GM21528 (cell line): ENCODE data around the gene KCNH8.

Experiments
- ATAC-seq: cut with Tn5 transposase; IDR thresholded peaks from one replicate; pipeline ENCODE4 v1.9.1; 2021; ENCODE audit warnings: mild to moderate bottlenecking, moderate library complexity; ENCODE audit not compliant: unreplicated experiment, low FRiP score

KCNH8 gene

DNA sequence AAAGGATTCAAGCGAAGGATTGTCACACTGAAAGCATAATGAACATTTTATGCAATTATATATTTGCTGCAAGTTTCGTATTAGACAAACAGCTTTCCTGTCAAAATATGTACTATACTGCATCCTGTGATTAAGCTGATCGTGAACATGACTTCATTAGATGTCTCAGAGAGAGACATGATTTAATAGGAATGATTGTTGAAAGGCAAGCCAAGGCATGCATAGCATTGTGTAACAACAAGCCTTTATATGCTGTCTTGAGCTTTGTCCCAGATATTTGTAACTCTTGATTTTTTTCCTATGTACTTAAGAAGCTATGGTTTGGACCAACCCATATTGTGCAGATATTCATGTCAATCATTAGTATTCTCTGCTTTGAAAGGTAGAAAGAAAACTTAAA lies 309.1 kb downstream of the KCNH8 start:
- no peak for ATAC-seq

DNA sequence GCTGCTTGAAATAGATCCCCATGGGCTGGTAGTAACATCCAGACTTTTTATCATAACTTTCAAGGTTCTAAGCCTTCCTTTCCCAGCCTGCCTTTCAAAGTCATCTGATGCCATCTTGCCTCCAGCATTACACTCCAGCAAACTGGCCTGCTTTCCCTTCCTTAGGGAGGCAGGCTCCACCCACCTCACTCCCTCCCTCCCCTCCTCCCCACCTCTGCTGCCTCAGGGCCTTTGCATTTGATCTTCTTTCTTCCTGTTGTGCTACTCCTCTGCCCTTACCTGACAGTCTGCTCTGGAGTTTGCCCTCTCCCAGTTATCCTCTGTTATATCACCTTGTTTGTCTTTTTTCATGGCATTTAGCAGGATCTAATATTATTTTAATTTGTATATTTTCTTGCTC lies 319.5 kb downstream of the KCNH8 start:
- no peak for ATAC-seq

DNA sequence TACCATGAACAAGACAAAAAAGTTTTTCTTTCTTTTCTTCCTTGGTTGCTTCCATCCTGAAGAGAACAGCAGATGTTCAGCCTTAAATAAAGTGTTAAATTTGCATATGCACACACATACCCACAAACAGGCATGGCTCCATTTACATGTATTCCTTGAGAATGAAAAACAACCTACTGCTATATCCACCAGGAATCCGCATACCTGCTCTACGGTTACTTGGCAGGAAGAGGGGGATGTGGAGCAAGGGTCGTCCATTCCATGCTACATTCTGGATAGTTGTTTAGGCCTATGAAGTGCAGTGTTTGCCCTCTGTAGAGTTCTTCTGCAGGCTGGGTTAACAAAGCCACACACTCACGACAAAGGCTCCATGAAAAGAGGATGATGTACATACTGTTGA lies 322.8 kb downstream of the KCNH8 start:
- no peak for ATAC-seq

DNA sequence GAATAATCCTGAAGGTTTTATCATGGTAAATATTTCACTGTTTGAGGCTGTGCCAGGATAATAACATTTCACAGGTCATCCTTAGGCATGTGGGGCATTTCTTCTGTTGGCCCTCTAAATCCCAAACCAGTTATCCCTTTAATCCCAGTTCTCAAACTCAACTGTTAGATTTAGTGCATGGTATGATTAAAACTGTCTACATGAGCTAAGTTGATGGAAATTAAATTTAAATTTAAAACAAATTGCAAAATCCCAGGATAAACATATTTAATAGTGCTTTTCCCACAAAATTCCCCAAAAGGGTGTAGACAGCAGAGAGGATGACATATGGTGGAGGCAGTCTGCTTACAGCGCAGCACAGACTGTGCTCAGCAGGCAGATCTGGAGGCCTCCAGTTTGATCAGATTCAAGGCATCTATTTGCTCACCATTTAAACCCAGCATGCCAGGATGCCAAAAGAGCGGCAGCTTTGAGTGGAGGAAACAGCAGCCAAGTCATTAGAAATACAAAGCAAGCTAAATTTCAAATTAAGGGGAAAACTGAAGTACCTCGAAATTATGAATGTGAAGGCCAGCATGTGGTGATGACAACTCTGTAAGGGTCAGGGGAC lies 325.8 kb downstream of the KCNH8 start:
- ATAC-seq = no peak

DNA sequence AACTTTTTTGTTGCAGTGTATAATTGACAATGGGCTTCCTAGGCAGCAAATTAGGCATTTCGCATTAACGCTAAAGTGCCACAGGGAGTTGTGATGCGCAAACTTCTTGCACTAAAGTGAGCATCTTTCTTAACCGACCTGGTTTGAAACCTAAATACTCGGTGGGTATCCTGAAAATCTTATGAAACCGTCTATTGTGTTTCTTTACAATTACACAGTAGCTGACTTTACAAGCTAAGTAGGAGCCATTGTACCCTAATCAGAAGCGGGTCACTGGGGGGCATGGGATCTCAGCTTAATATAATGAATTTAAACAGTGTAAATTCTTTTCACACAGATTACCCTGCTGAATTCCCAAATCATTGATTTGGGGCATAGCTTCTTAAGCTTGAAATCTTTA lies 328.0 kb downstream of the KCNH8 start:
- ATAC-seq = no peak

DNA sequence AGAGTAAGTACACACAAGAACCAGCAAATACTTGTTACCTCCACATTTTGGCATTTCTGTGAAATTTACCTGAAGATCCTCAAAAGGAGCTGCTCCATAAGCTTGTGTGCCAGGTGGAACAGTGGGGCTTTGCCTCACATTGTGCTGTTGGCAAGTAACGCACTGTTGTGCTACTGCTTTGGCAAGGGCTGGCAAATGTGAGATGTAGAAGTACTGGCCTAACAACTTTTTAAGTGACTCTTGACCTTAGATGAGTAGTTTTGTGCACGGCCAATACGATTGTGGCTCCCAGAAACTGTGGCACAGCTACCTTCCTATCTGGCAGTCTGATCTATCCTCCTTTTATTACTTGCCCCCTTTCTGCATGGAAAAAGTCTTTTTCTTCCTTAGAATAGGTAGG lies 337.0 kb downstream of the KCNH8 start:
- no peak for ATAC-seq

DNA sequence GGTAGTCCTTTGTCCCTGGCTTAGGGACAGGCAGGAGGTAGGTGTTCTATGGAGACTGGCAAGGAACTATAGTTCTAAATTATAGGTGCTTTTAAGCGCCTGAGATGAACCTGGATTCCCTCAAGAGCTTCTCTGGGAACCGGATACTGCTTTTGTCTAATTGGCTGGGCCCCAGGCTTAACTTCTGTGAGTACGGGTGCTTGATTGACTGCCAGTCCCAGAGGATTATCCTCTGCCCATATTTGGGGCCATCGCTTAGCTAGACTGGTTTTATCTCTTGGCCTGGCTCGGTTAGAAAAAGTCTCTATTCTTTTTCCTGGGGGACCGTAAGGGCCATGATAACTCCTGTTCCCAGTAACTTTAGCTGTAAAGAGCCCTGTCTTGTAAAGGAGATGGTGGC lies 339.1 kb downstream of the KCNH8 start:
- no peak for ATAC-seq

DNA sequence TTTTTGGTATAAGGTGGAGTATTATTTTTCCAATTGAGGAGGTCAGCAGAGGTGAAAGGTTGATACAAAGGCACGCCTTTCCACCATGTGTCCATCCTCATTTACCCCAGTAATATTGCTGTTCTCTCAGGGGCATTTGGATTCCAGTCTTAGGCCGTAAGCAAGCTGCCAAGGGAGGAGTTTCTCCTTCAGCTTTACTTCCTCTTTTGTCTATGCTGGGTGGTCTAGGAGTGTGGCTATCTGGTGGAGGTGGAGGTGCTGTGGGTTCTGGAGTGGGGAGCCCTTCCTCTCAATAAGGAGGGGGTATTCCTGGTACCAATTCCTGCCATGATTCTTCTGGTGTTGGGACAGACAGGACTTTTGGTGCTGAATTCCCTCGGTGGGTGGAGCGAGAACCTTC lies 340.6 kb downstream of the KCNH8 start:
- ATAC-seq = no peak

DNA sequence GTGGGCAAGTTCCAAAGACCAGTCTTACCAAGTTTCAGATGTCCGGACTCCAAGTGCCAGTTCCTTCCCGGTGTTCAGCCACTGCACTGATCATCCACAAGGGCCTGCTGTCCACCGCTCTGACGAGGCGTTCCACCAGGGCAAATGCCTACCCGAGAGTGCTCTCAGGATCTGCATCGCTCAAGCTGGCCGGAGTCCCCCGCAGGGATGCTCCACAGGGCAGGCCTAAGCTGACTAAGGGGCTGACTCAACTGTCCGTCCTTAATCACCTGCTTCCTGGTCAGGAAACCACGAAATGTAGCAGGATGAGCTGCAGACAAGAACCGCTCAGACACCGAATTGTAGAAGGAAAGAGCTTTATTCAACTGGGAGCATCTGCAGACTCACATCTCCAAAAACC lies 341.6 kb downstream of the KCNH8 start:
- ATAC-seq = no peak

DNA sequence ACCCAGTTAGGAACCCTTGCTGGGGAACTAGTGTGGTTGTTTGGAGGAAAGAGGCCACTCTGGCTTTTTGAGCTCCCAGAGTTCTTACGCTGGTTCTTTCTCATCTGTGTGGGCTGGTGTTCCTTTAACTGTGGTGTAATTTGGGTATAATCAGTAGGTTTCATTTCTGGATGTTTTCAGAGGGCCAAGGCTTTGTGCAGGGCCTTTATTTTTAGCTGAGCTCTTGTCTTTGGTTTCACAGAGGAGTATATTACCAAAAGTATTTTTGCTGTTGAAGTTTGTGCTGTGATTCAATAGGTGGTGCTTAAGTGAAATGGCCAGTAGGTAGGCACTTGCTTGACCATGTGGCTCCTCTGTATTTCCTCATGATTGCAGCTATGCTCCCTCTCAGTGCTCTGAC lies 357.9 kb downstream of the KCNH8 start:
- ATAC-seq = no peak

DNA sequence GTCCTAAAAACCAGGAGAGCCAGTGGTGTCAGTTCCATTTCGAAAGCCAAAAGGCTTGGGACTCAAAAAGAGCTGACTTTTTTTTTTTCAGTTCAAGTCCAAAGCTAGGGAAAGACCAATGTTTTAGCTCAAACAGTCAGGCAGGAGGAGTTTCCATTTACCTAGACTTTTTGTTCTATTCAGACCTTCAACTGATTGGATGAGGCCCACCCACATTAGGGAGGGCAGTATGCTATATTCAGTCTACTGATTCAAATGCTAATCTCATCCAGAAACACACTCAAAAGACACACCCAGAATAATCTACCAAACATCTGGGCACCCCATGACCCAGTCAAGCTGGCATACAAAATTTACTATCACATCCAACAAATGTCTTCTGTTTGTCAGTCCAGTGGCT lies 374.0 kb downstream of the KCNH8 start:
- no peak for ATAC-seq

DNA sequence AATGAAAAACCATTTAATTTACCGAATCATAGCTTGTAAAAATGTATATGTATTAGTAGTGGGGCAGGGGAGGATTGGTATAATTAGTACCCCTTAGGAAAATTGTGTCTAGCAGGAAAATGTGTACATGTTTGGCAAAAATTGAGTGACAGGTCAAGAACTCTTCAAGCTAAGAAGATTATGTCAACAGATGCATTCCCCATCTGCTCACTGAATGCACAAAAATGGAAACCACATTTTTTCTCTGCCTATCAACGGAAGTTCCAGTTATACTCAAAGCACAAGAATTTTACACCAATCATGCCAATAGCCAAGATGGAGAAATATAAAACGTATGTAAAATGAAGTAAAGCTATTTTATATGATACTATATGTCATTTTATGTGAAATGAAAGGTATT lies 377.8 kb downstream of the KCNH8 start:
- ATAC-seq = no peak

DNA sequence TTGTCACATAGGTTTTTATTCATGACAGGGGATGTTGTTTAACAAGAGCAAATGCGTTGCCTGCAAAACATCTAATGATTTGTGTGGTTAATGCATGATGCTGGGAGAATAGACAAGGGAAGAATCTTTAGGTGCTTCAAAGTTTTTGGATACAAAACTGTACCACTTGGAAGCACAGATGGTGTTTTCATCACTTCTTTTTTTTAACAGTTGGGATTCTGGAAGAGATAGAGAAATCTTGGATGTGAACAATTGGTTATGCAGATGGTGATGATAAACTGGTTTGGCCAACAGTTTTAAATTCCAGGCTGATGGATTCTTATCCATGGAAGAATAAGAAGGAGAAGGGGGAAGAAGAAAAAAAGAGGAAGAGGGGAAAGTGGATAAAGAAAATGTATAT lies 379.4 kb downstream of the KCNH8 start:
- no peak for ATAC-seq

DNA sequence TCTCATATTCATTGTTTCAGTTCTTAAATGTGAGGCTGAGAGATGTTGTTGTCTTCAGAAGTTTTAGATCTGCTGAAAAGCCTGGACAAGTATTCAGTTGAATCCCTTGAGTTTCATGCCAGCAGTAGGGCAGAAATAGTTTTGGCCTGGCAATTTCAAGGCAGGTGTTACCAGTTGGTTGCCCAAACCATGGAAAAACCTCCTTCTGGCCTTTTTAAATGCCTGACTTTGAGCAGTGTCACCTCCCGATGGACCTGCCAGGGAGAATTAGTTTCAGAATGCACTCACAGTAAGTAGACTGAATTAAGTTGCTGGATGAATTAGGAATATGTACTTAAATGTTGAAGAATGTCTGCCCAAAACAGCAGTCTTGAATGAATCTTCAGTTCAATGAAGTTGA lies 383.1 kb downstream of the KCNH8 start:
- no peak for ATAC-seq

DNA sequence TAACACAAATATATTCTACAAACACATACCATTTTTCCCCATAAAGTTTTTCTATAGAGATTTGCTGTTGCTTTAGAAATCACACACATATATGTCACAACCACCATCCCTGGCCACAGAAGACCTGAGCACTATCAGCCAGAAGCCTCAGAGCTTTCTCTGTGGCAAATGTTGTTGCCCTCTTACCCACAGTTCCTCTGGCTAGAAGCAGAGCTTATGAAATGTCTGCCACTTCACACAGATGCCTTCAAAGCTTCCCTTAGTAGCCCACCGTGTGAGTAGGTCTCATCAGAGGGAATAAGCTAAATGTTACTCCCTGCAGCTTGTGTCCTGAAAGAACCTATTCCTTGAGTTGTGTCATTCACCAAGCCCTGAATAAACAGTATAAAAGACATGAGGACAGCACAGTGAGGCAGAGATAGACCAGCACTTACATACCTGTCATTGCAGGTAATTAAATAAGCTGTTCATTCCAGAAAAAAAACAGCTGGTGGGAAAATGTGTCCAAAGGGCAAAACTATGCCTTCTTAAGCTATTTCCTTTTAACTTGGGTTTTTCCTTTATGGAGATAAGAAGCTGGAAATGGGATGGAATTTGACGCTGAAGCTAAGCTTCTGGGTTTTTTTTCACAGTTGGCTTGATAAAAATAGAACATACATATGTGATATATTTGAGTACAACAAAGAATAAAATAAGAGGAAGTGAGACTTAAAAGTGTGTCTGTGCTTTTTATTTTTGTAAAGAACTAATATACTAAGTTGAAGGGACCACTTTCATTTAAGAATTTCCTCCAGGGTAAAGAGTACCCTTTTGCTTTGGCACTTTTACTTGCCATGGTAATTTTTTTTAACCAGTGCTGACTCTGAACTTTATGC lies 391.4 kb downstream of the KCNH8 start:
- ATAC-seq = peak; percentile 75

DNA sequence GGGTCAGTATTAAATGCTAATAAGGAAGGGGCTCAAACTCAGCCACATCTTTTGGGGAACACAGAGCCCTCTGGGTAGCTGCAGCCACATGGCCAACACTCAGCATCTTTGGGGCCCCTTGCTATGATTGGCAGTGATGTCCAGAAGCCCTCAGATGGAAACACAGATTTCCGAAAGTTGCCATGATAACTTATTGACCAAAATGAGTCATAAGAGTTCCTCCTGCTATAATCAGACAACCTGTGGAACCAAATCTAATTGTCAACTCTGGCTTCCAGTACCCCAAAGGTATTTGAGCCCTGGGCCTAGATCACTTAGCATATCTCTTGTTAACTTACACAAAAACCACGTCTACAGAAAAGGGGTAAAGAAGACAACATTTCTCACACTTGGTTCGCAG lies 392.2 kb downstream of the KCNH8 start:
- peak; percentile 44 for ATAC-seq

DNA sequence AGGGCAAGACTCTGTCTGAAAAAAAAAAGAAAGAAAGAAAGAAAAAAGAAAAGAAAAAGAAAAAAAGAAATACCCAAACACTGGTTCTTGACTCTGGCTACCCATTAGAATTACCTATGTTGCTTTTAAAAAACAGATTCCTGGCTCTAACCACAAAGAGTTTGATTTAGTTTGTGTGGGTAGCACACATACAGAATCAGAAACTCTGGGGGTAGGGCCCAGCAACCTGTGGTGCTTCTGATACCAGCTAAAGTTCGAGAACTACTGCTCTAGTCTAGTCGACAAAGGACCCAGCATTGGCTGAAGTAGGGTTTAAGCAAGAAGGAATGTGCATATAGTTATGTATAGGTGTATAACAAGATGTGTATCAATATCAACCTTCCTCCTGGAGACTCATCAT lies 393.0 kb downstream of the KCNH8 start:
- ATAC-seq = no peak

DNA sequence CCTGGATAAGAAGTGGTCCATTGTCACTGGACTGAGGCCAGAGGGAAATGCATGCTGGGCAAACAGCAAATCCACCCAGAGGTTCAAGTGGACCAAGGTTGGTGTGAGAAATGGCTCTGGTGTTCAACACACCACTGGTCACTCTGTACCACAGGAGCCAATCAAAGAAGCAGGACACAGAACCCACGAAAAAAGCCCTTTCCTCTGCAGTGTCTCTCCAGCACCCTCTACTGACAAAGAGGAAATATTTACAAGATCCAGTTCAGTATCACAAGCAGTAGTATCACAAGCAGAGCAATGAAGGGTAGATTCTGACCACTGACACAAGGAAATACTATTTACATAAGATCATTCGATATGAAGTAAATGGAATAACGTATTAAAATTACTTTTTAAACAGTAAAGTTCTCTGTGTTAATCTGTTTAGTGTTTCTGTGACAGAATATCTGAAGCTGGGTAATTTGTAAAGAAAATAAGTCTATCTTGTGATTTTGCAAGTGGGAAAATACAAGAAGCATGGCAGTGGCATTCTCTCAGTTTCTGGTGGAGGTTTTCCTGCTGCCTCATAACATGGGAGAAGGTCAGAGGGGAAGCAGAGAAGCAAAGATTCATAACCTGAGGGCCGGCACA lies 395.0 kb downstream of the KCNH8 start:
- peak; percentile 45 for ATAC-seq

DNA sequence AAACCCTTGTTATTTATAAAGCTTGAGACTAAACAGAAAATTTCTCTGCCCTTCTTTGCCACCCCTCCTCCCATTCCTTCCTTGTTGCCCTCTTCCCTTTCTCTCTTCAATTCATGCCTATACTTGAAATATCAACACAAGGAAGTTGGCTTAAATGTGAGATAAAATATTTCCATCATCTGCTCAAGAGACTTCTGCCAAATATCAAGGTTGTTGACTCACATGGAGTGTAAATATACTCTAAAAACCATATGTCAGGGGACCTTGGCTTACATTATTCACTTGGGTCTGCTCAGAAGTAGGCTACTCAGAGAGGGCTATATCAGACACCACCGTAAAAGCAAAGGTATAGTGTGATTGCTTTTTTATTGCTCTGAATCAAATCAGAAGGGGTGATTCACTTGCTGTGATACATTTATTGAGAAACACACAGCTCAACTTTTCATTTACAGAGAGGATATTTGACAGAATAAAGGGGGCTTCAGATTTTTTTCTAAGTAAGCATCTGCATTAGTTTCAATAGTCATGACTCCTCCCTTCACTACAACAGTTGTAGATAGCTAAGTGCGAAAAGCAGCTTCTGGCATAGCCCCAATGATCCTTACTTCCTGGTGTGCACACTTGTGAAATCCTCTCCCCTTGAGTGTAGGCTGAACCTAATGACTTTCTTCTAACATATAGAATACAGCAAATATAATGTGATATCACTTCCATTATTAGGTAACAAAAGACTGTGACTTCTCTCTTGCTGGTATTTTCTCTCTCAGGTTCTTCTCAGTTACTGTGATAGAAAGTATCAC lies 399.6 kb downstream of the KCNH8 start:
- no peak for ATAC-seq

DNA sequence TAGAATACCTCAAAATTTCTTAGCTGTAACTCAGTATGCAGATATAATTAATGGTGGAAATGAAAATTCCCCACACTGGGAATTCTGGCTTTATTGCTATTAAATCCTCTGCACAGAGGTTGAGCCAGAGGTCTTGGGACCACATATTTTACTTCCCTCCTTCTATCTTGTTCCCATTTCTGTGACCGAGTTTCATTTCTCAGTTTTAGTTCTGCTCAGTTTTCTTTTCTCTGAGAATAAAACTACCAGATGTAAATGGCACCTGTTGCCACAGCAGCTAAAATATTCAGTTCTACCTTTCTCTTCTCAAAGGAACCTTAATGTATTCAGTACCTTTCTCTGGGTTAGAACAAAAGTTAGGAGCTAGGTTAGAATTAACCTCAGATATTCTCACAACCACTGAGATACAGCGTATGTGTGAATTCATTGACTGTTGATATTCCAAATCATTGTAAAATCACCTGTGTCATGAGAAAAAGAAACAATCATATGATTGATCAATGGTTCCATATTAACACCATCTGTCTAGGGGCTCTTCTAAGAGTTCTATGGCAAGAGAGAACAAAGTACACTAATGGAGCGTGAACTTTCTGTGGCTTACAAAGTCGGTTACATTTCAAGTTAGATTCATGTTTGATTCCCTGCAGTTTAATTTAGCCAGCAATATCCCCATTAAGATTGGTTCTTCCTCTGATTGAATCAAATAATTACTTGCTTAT lies 411.6 kb downstream of the KCNH8 start:
- ATAC-seq = peak; percentile 99
